NAMALWA (cell line): Measurements from ENCODE around the gene TMEM140.
"Not testable (repeated sequence)": the region's sequence is repeated elsewhere in the genome, so short reads cannot be mapped to it uniquely, and the experiment has no call there.

Experiments
- DNase-seq: peaks from one replicate; pipeline ENCODE4 v3.0.0-alpha.2; 2015; ENCODE audit warnings: low spot score

TMEM140 gene

GRCh38 chr7:135147899-135148721, at the start of gene TMEM140:
Gene TMEM140 (plus strand): TSS chr7:135148072. CDS start chr7:135164442, 16,370 bp downstream.
- DNase-seq, result peak; percentile 92

GRCh38 chr7:135098391-135098790, 49.5 kb upstream of the TMEM140 start:
- no peak for DNase-seq

GRCh38 chr7:135100856-135101255, 47.0 kb upstream of the TMEM140 start:
- no peak for DNase-seq

GRCh38 chr7:135102372-135102771, 45.5 kb upstream of the TMEM140 start:
- DNase-seq, result no peak

GRCh38 chr7:135109562-135109961, 38.3 kb upstream of the TMEM140 start:
- DNase-seq, result no peak

GRCh38 chr7:135109976-135110375, 37.9 kb upstream of the TMEM140 start:
- DNase-seq, result no peak

GRCh38 chr7:135111379-135111778, 36.5 kb upstream of the TMEM140 start:
- no peak for DNase-seq

GRCh38 chr7:135114622-135115021, 33.2 kb upstream of the TMEM140 start:
- DNase-seq, result no peak

GRCh38 chr7:135117096-135117495, 30.8 kb upstream of the TMEM140 start:
- no peak for DNase-seq

- DNase-seq, result no peak
Observed at GRCh38 chr7:135121868-135122267, 26.0 kb upstream of the TMEM140 start.

- DNase-seq, result not testable (repeated sequence)
Observed at GRCh38 chr7:135124631-135125030, 23.2 kb upstream of the TMEM140 start.

- DNase-seq, result no peak
Observed at GRCh38 chr7:135128931-135129330, 18.9 kb upstream of the TMEM140 start.

- DNase-seq, result no peak
Observed at GRCh38 chr7:135129579-135129978, 18.3 kb upstream of the TMEM140 start.

GRCh38 chr7:135143885-135144668, 3.8 kb upstream of the TMEM140 start:
- DNase-seq, result no peak

- peak; percentile 44 for DNase-seq
Observed at GRCh38 chr7:135147341-135147898, 452 bp upstream of the TMEM140 start.

GRCh38 chr7:135150072-135150782, 2.4 kb downstream of the TMEM140 start:
- DNase-seq, result no peak

GRCh38 chr7:135151132-135151531, 3.3 kb downstream of the TMEM140 start:
- DNase-seq, result no peak

GRCh38 chr7:135151533-135151932, 3.7 kb downstream of the TMEM140 start:
- DNase-seq, result peak; percentile 40

- no peak for DNase-seq
Observed at GRCh38 chr7:135152442-135152841, 4.6 kb downstream of the TMEM140 start.

GRCh38 chr7:135154734-135155133, 6.9 kb downstream of the TMEM140 start:
- DNase-seq, result no peak

GRCh38 chr7:135156290-135156689, 8.4 kb downstream of the TMEM140 start:
- DNase-seq, result no peak

GRCh38 chr7:135158141-135158655, 10.3 kb downstream of the TMEM140 start:
- DNase-seq, result no peak
